NCI-H1092 treated with DMSO at 0.1 percent for 48 hours (cell line): Measurements from ENCODE around the gene REC114.
A peak's percentile ranks its signal among the peaks of the same experiment; 100 is the strongest.
"Not testable (repeated sequence)": the region's sequence is repeated elsewhere in the genome, so short reads cannot be mapped to it uniquely, and the experiment has no call there.

Source experiments
- DNase-seq: peaks from one replicate; lab custom pipeline; 2025; lab: John Stamatoyannopoulos, UW

REC114 gene

DNA sequence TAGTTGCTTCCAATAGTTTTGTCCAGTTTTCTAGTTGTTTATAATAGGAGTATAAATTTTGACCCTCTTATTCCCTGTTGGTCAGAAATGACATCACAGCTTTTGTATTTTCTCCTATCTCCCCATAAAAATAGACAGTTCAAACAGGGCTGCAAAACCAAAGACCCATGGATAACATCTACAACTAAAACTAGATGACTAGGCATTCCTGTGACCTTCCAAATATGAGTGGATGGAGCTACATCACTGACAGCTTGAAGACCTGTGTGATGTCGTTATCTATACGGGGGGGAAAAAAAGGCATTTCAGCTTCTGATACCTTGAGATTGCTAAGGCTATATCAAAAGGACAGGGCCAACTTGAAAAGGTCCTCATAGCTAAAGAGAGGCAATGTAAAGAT lies 84.6 kb downstream of the REC114 start:
- no peak for DNase-seq

GRCh38 chr15:73530649-73531048 lies 87.7 kb downstream of the REC114 start:
- no peak for DNase-seq

DNA sequence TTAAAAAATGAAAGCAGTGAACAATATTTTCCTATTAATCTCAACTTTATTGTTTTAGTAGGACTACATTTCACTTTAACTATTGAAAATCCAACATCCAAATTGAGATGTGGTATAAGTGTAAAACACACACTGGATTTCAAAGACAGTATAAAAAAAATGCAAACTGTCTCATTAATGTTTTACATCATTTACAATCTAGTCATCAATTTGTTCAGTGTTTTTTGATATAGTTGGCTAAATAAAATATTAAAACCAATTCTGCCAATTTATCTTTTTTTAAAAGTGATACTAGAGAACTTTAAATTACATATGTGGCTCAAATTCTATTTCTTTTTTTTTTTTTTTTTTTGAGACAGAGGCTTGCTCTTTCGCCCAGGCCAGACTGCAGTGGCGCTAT lies 95.2 kb downstream of the REC114 start:
- DNase-seq: no peak

DNA sequence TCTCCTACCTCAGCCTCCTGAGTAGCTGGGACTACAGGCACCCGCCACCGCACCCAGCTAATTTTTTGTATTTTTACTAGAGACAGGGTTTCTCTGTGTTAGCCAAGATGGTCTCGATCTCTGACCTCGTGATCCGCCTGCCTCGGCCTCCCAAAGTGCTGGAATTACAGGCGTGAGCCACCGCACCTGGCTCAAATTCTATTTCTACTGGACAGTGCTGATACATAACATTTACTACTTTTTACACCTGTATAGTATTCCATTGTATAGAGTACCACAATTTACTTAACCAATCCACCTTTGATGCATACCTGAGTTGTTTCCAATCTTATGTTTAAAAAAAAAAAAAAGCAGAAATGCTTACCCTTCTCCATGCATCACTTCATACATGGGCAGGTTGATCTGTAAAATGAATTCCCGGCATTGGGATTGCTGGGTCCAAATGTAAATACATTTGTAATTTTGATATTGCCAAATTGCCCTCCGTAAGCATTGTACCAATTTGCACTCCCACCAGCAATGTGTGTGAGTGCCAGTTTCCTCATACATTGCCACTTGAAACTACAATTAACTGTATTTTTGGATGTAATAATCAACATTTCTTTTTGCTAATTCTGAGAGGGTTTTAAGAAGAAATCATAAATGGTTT lies 95.7 kb downstream of the REC114 start:
- no peak for DNase-seq

DNA sequence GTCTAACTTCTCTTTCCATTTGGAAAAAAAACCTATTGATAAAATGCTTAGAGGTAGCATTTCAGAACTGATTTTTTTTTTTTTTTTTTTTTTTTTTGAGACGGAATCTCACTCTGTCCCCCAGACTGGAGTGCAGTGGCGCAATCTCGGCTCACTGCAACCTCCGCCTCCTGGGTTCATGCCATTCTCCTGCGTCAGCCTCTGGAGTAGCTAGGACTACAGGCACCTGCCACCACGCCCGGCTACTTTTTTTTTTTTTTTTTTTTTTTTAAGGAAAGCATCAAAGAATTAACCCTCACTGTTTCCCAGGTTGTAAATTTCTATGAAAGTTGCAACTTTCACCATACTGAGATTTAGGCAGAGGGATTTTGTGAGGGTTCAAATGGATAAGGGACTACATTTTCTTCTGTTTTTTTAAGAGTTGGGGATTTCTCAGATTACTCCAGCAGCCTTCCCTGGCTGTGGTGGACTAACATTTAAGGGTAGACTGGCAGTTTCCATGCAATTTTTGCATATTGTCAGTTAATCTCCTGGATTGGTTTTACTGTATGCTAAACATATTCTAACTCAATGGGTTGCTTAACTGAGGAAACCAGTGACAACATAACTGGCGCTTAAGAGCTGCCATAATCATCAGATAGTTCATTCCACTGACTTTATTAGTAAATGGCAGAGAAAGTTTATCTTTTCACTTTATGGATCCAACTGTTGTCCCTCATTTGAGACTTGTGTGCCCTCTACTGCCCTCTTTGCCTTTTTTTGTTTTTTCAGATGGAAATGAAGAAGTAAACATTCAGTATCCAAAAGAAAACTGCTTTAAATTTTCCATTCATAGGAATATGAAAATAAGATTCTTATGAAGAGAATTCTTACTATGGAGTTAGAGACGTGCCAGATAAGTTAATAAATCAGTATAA lies 96.5 kb downstream of the REC114 start:
- DNase-seq: peak; percentile 1

DNA sequence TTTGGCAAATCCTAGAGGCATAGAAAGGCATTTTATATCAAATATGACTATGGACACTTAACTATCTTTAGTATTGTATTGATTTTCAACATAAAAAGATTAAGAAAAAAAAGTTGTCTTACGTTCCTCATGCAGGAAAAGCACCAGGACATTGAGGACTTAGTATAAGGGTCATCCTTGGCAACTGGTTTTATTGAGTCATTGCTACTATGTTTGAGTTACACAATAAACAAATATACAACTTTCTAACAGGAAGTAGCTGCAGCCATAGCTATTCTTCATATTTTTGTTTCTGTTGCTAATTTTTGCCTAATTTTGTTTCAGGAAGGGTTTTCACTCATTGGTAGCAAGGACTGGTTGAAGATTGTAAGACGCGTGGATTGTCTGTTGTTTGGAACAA lies 97.2 kb downstream of the REC114 start:
- no peak for DNase-seq

GRCh38 chr15:73541479-73541878 lies 98.5 kb downstream of the REC114 start:
- DNase-seq: no peak

DNA sequence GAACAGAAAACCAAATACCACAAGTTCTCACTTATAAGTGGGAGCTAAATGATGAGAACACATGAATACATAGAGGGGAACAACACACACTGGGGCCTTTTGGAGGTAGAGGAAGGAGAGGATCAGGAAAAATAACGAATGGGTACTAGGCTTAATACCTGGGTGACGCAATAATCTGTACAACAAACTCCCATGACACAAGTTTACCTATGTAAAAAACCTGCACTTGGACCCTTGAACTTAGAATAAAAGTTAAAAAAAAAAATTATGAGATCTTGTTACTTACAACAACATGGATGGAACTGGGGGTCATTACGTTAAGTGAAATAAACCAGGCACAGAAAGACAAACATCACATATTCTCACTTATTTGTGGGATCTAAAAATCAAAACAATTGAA lies 106.0 kb downstream of the REC114 start:
- not testable (repeated sequence) for DNase-seq

GRCh38 chr15:73550190-73550589 lies 107.2 kb downstream of the REC114 start:
- no peak for DNase-seq

- DNase-seq: no peak
Observed at GRCh38 chr15:73555080-73555479, 112.1 kb downstream of the REC114 start.

DNA sequence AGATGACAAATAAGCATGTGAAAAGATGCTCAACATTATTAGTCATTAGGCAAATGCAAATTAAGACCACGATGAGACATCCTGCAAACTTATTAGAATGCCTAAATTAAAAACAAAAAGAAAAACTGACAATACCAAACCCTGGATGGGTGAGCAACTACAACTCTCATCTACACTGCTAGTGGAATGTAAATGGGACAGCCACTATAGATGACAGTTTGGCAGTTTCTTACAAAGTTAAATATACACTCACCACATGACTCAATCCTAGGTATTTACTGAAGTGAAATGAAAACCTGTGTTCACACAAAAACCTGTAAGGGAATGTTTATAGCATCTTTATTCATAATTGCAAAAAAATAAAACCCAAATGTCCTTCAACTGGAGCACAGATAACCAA lies 115.6 kb downstream of the REC114 start:
- DNase-seq: no peak

DNA sequence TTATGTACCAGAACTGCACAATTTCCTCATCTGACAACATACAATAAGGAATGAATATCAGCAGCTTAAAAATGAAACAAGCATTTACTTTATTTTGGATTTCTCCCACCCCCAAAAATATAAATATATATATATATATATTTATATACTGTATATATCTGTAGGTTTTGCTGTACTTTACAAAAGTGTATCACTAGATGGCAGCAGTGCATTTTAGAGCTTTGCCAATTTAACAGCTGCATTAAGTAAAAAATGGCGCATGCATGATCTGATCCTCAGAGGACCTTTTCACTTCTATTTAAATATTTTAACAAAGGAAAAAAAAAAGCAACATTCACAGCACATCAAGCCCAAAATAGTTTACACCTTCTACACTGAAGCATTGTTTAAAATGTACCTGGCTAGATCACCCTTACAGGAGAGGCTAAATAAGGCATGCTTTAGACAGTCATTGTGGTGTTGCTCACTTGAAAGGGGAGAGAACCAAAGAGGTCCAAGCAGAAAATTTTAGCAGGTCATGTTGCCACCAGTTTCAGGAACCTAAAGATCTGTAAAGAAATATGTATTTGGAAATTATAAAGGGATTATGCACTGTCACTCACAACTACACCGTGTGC lies 117.6 kb downstream of the REC114 start:
- peak; percentile 46 for DNase-seq

DNA sequence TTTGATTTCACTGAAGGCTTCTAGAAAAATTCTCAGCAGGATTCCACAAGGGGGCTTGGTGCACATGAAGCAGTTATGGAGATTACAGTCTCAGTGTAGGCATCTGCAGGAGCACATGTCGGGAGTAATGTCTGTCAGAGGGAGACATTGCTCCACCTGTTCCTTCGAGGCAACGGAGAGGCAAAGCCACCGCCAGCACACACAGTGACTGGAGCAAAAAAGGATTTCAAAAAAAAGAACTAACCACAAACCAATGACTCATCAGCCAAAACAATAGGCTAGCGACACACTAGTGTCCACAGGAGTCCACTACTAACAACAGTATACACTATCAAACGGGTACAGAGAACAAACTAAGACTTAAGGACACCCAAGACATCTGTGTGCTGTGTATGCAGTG lies 121.3 kb downstream of the REC114 start:
- DNase-seq: no peak

GRCh38 chr15:73567020-73567419 lies 124.1 kb downstream of the REC114 start:
- no peak for DNase-seq

DNA sequence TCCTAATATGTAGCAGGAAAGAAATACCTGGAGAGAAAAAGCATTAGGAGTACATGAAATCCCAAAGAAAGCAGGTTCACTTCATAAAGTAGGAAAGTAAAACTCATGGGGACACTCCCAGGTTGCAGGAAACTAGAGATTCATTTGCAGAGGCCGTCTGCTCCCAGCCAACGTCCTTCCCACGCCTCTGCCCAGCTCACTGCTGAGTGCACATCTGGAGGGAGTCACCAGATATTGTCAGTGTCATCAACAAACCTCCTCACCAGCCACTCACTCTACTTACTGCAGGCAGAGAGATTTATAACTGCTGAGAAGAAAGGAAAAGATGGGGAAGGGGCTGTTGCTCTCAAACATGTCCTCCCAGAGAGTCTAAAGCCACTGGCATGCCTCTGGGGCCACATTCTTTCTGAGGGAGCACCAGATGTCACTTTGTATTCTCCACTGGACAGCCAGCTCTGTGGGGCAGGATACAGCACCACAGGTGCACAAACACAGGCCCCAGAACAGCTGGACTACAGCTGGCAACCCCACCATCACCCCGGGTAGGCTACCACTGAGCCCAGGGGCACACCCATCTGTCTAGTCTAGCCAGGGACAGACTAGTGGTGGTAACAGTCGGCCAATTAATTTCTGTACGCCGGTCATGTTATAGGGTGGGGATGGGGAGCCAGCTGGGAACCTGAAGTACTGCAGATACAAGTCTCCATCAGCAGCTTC lies 125.8 kb downstream of the REC114 start:
- DNase-seq: no peak

DNA sequence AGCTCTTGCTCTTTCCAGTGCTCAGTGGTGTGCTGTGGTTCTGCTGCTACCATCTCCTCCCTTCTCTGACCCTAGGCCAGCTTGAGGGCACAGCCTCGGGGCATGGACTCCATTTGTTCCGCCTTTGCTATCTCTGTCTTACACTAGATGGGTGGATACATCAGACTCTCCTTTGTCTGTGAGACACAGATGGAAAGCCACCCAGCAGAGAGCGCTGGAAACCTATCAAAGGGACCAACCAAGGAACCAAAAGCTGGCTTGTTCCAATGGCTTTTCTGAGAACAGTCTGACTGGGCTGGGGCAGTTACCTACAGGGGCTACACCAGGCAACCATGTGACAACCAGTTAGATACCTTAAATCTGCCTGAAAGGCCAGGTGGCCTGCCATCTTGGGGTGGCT lies 126.4 kb downstream of the REC114 start:
- DNase-seq: no peak

GRCh38 chr15:73570355-73571032 lies 127.5 kb downstream of the REC114 start:
- no peak for DNase-seq

DNA sequence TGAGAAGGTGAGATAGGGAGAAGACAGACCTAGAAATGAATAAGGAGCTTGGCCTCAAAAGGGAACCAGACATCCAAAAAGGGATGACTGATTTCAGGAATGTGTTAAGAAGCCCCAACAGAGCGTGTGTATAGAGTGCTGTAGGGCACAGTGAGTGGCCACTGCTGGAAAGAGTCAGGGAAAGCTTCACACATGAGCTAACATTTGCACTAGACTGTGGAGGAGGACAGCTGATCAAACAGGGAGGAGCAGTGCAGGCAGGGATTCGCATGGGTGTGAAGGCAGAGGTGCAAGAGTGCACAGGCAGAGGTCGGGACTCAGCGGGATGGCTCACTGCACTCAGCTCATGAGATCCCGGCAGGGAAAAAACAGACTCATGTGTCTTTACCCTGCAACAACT lies 128.4 kb downstream of the REC114 start:
- DNase-seq: peak; percentile 31

- DNase-seq: no peak
Observed at GRCh38 chr15:73572296-73572695, 129.3 kb downstream of the REC114 start.

DNA sequence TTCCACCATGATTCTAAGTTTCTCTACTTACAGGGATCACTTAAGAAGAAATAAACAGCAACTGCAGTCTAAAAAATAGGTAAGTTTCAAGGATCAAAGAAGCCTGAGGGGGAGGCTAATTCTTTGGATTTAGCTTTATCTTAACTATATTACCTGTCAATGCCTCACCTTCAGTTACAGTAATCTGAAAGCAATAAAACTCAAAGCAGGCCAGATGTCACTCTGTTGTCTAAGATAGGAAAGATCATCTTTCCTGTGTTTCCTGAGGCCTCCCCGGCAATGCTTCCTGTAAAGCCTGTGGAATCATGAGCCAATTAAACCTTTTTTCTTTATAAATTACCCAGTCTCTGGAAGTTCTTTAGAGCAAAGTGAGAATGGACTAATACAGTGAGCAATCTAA lies 130.1 kb downstream of the REC114 start:
- no peak for DNase-seq

GRCh38 chr15:73573572-73573971 lies 130.6 kb downstream of the REC114 start:
- no peak for DNase-seq
